Measurements from ENCODE around the gene PCSK4.

Gene PCSK4

GRCh38 chr19:1469255-1470054, 20.7 kb downstream of the PCSK4 start:
- no peak for DNase-seq

GRCh38 chr19:1468821-1469254, 21.3 kb downstream of the PCSK4 start:
- DNase-seq, result no peak

GRCh38 chr19:1468274-1468820, 21.8 kb downstream of the PCSK4 start:
- DNase-seq, result no peak

GRCh38 chr19:1467490-1468273, 22.5 kb downstream of the PCSK4 start:
- no peak for DNase-seq

- no peak for DNase-seq
Observed at GRCh38 chr19:1467215-1467489, 23.0 kb downstream of the PCSK4 start.

- no peak for DNase-seq
Observed at GRCh38 chr19:1466461-1467214, 23.5 kb downstream of the PCSK4 start.

GRCh38 chr19:1466018-1466460, 24.1 kb downstream of the PCSK4 start:
- DNase-seq, result no peak

GRCh38 chr19:1465191-1466016, 24.7 kb downstream of the PCSK4 start:
- DNase-seq, result peak; percentile 36 to 64

- no peak for DNase-seq
Observed at GRCh38 chr19:1461862-1462261, 28.3 kb downstream of the PCSK4 start.

- no peak for DNase-seq
Observed at GRCh38 chr19:1460033-1460995, 29.8 kb downstream of the PCSK4 start.

- no peak for DNase-seq
Observed at GRCh38 chr19:1459479-1459878, 30.7 kb downstream of the PCSK4 start.

- no peak for DNase-seq
Observed at GRCh38 chr19:1457892-1458291, 32.3 kb downstream of the PCSK4 start.

GRCh38 chr19:1457031-1457739, 33.0 kb downstream of the PCSK4 start:
- DNase-seq, result no peak

- DNase-seq, result no peak
Observed at GRCh38 chr19:1456121-1456900, 33.8 kb downstream of the PCSK4 start.

GRCh38 chr19:1455336-1456120, 34.6 kb downstream of the PCSK4 start:
- no peak for DNase-seq

GRCh38 chr19:1455002-1455335, 35.2 kb downstream of the PCSK4 start:
- DNase-seq, result no peak

- DNase-seq, result no peak
Observed at GRCh38 chr19:1453525-1454364, 36.4 kb downstream of the PCSK4 start.

All from NCI-H524 (cell line).